NT2/D1 (cell line): ENCODE measurements around the gene BCL7A.

Source experiments
- SUZ12 ChIP-seq: IDR thresholded peaks from 2 replicates; pipeline ENCODE4 v1.6.1; 2011; ENCODE audit not compliant: insufficient read length, insufficient read depth; ENCODE audit errors: extremely low read depth
- YY1 ChIP-seq: IDR thresholded peaks from 2 replicates; pipeline ENCODE4 v1.6.1; 2011; ENCODE audit not compliant: insufficient read length, insufficient read depth
- ZNF274 ChIP-seq: IDR thresholded peaks from 2 replicates; pipeline ENCODE4 v1.6.1; 2011; ENCODE audit warnings: mild to moderate bottlenecking, low read depth, low read length

DNA sequence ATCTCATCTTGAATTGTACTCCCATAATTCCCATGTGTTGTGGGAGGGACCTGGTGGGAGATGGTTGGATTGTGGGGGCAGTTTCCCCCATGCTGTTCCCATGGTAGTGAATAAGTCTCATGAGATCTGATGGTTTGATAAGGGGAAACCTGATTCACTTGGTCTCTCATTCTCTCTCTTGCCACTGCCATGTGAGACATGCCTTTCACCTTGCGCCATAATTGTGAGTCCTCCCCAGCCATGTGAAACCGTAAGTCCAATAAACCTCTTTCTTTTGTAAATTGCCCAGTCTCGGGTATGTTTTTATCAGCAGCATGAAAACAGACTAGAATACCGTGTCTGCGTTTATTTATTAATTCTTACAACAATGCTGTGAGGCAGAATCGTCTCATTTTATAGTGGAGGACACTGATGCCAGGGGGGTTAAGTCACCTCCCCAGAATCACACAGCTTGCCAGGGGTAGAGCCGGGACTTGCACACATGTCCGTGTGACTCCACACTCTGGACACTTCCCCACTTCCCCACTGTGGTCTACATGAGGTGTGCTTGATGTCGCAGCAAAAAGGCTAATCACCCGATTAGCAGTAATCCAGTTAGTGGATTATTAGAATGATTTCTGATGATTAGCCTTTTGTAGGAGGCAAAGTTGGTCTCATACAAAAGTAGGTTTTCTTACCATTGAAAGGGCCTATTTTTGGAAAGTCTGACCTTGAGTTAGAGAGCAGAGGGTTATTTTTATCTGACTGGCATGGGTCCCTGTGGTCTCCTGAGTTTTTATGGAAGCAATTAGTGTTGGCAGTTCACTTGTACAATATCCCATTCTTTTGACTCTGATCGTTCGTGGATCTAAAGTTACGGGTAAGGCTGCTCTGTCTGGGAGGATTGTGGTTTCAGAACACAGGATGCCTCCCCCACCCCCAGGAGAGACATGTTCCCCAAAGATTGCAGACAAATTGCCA is 47.4 kb upstream of the BCL7A start:
- TF ChIP-seq YY1 (no peak), ZNF274 (no peak), SUZ12 (no peak)
